HCT116 (cell line): Measurements from ENCODE around the gene PKD2L2. TPM values are rescaled to one million over a fixed set of nuclear protein-coding genes. Genes with fewer than 3 reads are reported as not detected.

Experiments used
- ATAC-seq: fragments of 200-7000 bp; cut with Tn5 transposase; 2 replicates; pipeline ENCODE4 v1.9.1; 2020; ENCODE audit warnings: mild to moderate bottlenecking, moderate library complexity
- BruUV-seq: library from RNA; stranded (reverse); fragments of 400-500 nt; replicated peaks from 2 replicates; lab custom pipeline; 2021; lab: Mats Ljungman, UMichigan
- CTCF ChIA-PET: fragments of 300-600 bp; sonication (Branson Sonifier 250); formaldehyde crosslinking; loops from one replicate; lab custom pipeline; 2021; ENCODE audit warnings: antibody characterized with exemption; lab: Charles Lee
- POLR2A ChIA-PET: fragments of 300-600, 350-600 bp; sonication (Branson Sonifier 250); formaldehyde crosslinking; loops from one replicate; lab custom pipeline; 2021; ENCODE audit warnings: antibody characterized with exemption; lab: Charles Lee
- RAD21 ChIA-PET, 2 experiments: fragments of 300-600 bp; sonication (Branson Sonifier 250); formaldehyde crosslinking; loops; one replicate each; lab custom pipeline; 2023; ENCODE audit warnings: low total read pairs in 2 of 2; ENCODE audit not compliant: uncharacterized antibody in 2 of 2, unreplicated experiment in 2 of 2, low non-redundant PET in 1 of 2; lab: Charles Lee
- DNase-seq: peaks from one replicate; pipeline ENCODE4 v3.0.0-alpha.2; 2010; ENCODE audit warnings: low read depth, low spot score
- H2AFZ ChIP-seq: fragments of 200-600 bp; shearing (Covaris generic), sonication (generic); 2 replicates; pipeline ENCODE4 v1.6.1; 2017; ENCODE audit warnings: low read depth, mixed run types, mixed read lengths, antibody characterized with exemption, low read length; ENCODE audit not compliant: poor library complexity, severe bottlenecking
- H3K27ac ChIP-seq: 2 replicates; pipeline ENCODE4 v1.5.1; 2012; ENCODE audit warnings: low read depth, low read length
- H3K27me3 ChIP-seq: fragments of 200-600 bp; sonication (generic); 2 replicates; pipeline ENCODE4 v1.6.1; 2016; ENCODE audit warnings: mixed run types, low read length, mixed read lengths; ENCODE audit not compliant: insufficient read depth
- H3K36me3 ChIP-seq, 2 experiments: fragments of 200-500 bp in 1 of 2; fragments of 200-600 bp in 1 of 2; sonication (Bioruptor generic) in 1 of 2; sonication (generic) in 1 of 2; 2 replicates each; pipeline versions ENCODE4 v1.5.1 to v1.6.1; 2014 to 2016; ENCODE audit warnings: low read length in 2 of 2, inconsistent platforms in 1 of 2, mixed read lengths in 1 of 2, mixed run types in 1 of 2; ENCODE audit not compliant: insufficient read depth in 2 of 2, control insufficient read depth in 1 of 2
- H3K4me1 ChIP-seq, 2 experiments: fragments of 200-600 bp in 1 of 2; sonication (generic) in 1 of 2; 2 replicates each; pipeline versions ENCODE4 v1.5.1 to v1.6.1; 2012 to 2017; ENCODE audit warnings: low read length in 2 of 2, inconsistent platforms in 1 of 2, mild to moderate bottlenecking in 1 of 2, mixed read lengths in 1 of 2, mixed run types in 1 of 2, moderate library complexity in 1 of 2; ENCODE audit not compliant: insufficient read depth in 2 of 2, control insufficient read depth in 1 of 2
- H3K4me2 ChIP-seq: fragments of 200-600 bp; sonication (generic); 2 replicates; pipeline ENCODE4 v1.6.1; 2017; ENCODE audit warnings: mixed run types, low read length, mixed read lengths
- H3K4me3 ChIP-seq, 2 experiments: fragments of 200-600 bp in 1 of 2; sonication (generic) in 1 of 2; replicated peaks in 1 of 2; 2 replicates each; pipeline ENCODE4 v1.5.1; 2011 to 2016; ENCODE audit warnings: low read length in 2 of 2, control low read depth in 1 of 2, low read depth in 1 of 2, mild to moderate bottlenecking in 1 of 2, mixed read lengths in 1 of 2, mixed run types in 1 of 2
- H3K79me2 ChIP-seq: fragments of 200-600 bp; sonication (generic); 2 replicates; pipeline ENCODE4 v1.6.1; 2017; ENCODE audit warnings: mild to moderate bottlenecking, mixed run types, low read length, moderate library complexity, mixed read lengths; ENCODE audit not compliant: insufficient read depth
- H3K9ac ChIP-seq: fragments of 200-600 bp; sonication (generic); 2 replicates; pipeline ENCODE4 v1.6.1; 2016; ENCODE audit warnings: low read length, mixed read lengths
- H3K9me2 ChIP-seq: fragments of 200-600 bp; sonication (generic), shearing (Covaris generic); 2 replicates; pipeline ENCODE4 v1.6.1; 2017; ENCODE audit warnings: mixed run types, mild to moderate bottlenecking, moderate library complexity; ENCODE audit not compliant: insufficient read depth
- H3K9me3 ChIP-seq, 2 experiments: fragments of 200-500 bp in 1 of 2; fragments of 200-600 bp in 1 of 2; sonication (Bioruptor generic) in 1 of 2; sonication (generic) in 1 of 2; 2 replicates each; pipeline ENCODE4 v1.6.1; 2014 to 2017; ENCODE audit warnings: low read length in 2 of 2, mixed read lengths in 2 of 2, inconsistent platforms in 1 of 2, low read depth in 1 of 2, mild to moderate bottlenecking in 1 of 2, mixed run types in 1 of 2, moderate library complexity in 1 of 2; ENCODE audit not compliant: control insufficient read depth in 1 of 2, insufficient read depth in 1 of 2
- H4K20me1 ChIP-seq: fragments of 200-600 bp; sonication (generic), shearing (Covaris generic); 2 replicates; pipeline ENCODE4 v1.6.1; 2017; ENCODE audit warnings: mixed run types, mild to moderate bottlenecking, moderate library complexity; ENCODE audit not compliant: insufficient read depth
- CBX3 ChIP-seq: IDR thresholded peaks from 2 replicates; pipeline ENCODE4 v1.6.1; 2012; ENCODE audit warnings: low read depth
- CEBPB ChIP-seq: IDR thresholded peaks from 2 replicates; pipeline ENCODE4 v1.6.1; 2012; ENCODE audit warnings: low read depth
- EGR1 ChIP-seq: IDR thresholded peaks from 2 replicates; pipeline ENCODE4 v1.6.1; 2012; ENCODE audit warnings: low read depth
- ELF1 ChIP-seq: IDR thresholded peaks from 2 replicates; pipeline ENCODE4 v1.6.1; 2012; ENCODE audit warnings: low read depth, borderline replicate concordance
- EZH2 ChIP-seq: fragments of 200-600 bp; sonication (generic); IDR thresholded peaks from 2 replicates; pipeline ENCODE4 v1.6.1; 2017; ENCODE audit warnings: antibody characterized with exemption, mixed run types
- EZH2phosphoT487 ChIP-seq: fragments of 200-600 bp; IDR thresholded peaks from 2 replicates; pipeline ENCODE4 v1.6.1; 2018; ENCODE audit warnings: antibody characterized with exemption, borderline replicate concordance
- POLR2AphosphoS5 ChIP-seq: IDR thresholded peaks from 2 replicates; pipeline ENCODE4 v1.6.1; 2011; ENCODE audit warnings: mild to moderate bottlenecking, low read depth, low read length, moderate library complexity
- RAD21 ChIP-seq: IDR thresholded peaks from 2 replicates; pipeline ENCODE4 v1.6.1; 2012; ENCODE audit warnings: low read depth, mild to moderate bottlenecking
- SP1 ChIP-seq: IDR thresholded peaks from 2 replicates; pipeline ENCODE4 v1.6.1; 2012; ENCODE audit warnings: low read depth
- SRF ChIP-seq: IDR thresholded peaks from 2 replicates; pipeline ENCODE4 v1.6.1; 2012; ENCODE audit warnings: low read depth
- ZFX ChIP-seq: fragments of 450-650 bp; IDR thresholded peaks from 2 replicates; pipeline ENCODE4 v1.6.1; 2017
- ZNF274 ChIP-seq: fragments of 200-500 bp; sonication (Bioruptor generic); IDR thresholded peaks from 2 replicates; pipeline ENCODE4 v1.6.1; 2014; ENCODE audit warnings: mild to moderate bottlenecking, low read depth, low read length, inconsistent platforms
- intact Hi-C: fragments of 100-400 bp; cut with micrococcal nuclease; formaldehyde crosslinking; loops from 2 replicates; pipeline ENCODE4 v1.10.0; 2022
- total RNA-seq: library from RNA; stranded (reverse); gene quantifications from one replicate; pipeline ENCODE4 v1.2.1, GENCODE V29; 2021; ENCODE audit not compliant: unreplicated experiment
- TF ChIP-seq, protein P1 (sequence below): IDR thresholded peaks from 2 replicates; pipeline ENCODE4 v1.6.1; 2012
- TF ChIP-seq, protein P2 (sequence below): IDR thresholded peaks from 2 replicates; pipeline ENCODE4 v1.6.1; 2012; ENCODE audit warnings: low read depth
- TF ChIP-seq, protein P3 (sequence below), 3 experiments: fragments of 200-600 bp in 1 of 3; sonication (generic) in 1 of 3; IDR thresholded peaks in 2 of 3; conservative IDR thresholded peaks in 1 of 3; 2 replicates each; pipeline ENCODE4 v1.5.1; 2012 to 2017; ENCODE audit warnings: low read depth in 2 of 3, low read length in 2 of 3, antibody characterized with exemption in 1 of 3, borderline replicate concordance in 1 of 3, control low read depth in 1 of 3, mild to moderate bottlenecking in 1 of 3, mixed read lengths in 1 of 3, mixed run types in 1 of 3, moderate library complexity in 1 of 3; ENCODE audit not compliant: insufficient read depth in 1 of 3
- TF ChIP-seq, protein P4 (sequence below): IDR thresholded peaks from 2 replicates; pipeline ENCODE4 v1.6.1; 2011; ENCODE audit warnings: mild to moderate bottlenecking, low read length, moderate library complexity; ENCODE audit not compliant: insufficient replicate concordance; ENCODE audit errors: extremely low read depth

The PKD2L2 gene
- total RNA-seq, 1 experiment from 2014 or later = not detected

DNA sequence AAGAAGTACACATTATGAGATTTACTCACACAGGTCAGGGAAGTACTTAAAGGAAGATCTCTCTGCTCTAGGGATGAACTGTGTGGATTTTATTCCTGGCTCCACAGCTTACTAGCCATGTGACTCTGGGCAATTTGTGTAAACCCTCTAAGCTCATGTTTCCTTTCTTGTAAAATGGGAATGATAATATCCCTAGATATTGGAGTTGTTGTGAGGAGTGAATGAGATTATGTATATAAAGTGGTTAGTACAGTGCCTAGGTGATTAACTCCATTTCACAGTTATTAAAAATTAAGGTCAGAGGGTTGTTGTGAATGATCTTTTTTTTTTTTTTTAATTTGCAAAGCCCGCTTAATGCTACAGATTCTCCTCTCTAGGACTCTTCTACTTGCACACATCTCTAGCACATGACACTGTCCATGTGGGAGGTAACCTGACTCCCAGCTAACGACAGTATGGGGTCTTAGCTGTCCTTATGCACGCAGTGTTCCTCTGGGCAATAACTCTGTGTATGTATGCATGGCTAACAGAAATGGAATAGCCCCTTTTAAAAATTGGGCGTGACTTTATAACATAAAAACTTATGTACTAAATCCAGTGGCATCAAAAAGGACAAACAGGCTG lies 45.5 kb upstream of the PKD2L2 start:
- H4K20me1 ChIP-seq = no peaks in the 10 kb centered on the region
- ChIA-PET RAD21 (no interaction called here), POLR2A (no interaction called here), CTCF (no interaction called here)
- intact Hi-C loops = no loop called here
- no peaks in the 10 kb centered on the region for H3K4me1 ChIP-seq
- no peaks in the 10 kb centered on the region for H3K9me3 ChIP-seq
- BruUV-seq = no TSS peak
- no peak overlapping the region for H3K4me3 ChIP-seq
- no peak overlapping the region for H3K4me2 ChIP-seq
- no peak overlapping the region for H3K9ac ChIP-seq
- H3K27ac ChIP-seq = no peak overlapping the region
- DNase-seq = no peak
- no peak overlapping the region for H2AFZ ChIP-seq
- H3K9me2 ChIP-seq = no peaks in the 10 kb centered on the region
- TF ChIP-seq, protein P1, sequence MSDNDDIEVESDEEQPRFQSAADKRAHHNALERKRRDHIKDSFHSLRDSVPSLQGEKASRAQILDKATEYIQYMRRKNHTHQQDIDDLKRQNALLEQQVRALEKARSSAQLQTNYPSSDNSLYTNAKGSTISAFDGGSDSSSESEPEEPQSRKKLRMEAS = no peak
- TF ChIP-seq POLR2AphosphoS5 = no peak
- TF ChIP-seq, protein P2, sequence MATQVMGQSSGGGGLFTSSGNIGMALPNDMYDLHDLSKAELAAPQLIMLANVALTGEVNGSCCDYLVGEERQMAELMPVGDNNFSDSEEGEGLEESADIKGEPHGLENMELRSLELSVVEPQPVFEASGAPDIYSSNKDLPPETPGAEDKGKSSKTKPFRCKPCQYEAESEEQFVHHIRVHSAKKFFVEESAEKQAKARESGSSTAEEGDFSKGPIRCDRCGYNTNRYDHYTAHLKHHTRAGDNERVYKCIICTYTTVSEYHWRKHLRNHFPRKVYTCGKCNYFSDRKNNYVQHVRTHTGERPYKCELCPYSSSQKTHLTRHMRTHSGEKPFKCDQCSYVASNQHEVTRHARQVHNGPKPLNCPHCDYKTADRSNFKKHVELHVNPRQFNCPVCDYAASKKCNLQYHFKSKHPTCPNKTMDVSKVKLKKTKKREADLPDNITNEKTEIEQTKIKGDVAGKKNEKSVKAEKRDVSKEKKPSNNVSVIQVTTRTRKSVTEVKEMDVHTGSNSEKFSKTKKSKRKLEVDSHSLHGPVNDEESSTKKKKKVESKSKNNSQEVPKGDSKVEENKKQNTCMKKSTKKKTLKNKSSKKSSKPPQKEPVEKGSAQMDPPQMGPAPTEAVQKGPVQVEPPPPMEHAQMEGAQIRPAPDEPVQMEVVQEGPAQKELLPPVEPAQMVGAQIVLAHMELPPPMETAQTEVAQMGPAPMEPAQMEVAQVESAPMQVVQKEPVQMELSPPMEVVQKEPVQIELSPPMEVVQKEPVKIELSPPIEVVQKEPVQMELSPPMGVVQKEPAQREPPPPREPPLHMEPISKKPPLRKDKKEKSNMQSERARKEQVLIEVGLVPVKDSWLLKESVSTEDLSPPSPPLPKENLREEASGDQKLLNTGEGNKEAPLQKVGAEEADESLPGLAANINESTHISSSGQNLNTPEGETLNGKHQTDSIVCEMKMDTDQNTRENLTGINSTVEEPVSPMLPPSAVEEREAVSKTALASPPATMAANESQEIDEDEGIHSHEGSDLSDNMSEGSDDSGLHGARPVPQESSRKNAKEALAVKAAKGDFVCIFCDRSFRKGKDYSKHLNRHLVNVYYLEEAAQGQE = no peak
- no peak for TF ChIP-seq CBX3
- TF ChIP-seq SRF = no peak
- TF ChIP-seq, protein P3, sequence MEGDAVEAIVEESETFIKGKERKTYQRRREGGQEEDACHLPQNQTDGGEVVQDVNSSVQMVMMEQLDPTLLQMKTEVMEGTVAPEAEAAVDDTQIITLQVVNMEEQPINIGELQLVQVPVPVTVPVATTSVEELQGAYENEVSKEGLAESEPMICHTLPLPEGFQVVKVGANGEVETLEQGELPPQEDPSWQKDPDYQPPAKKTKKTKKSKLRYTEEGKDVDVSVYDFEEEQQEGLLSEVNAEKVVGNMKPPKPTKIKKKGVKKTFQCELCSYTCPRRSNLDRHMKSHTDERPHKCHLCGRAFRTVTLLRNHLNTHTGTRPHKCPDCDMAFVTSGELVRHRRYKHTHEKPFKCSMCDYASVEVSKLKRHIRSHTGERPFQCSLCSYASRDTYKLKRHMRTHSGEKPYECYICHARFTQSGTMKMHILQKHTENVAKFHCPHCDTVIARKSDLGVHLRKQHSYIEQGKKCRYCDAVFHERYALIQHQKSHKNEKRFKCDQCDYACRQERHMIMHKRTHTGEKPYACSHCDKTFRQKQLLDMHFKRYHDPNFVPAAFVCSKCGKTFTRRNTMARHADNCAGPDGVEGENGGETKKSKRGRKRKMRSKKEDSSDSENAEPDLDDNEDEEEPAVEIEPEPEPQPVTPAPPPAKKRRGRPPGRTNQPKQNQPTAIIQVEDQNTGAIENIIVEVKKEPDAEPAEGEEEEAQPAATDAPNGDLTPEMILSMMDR (IDR thresholded peaks at IDR 0.05 in 2 of 3, conservative IDR thresholded peaks at IDR 0.05 in 1 of 3; ENCODE audit: borderline replicate concordance in 1 of 3, insufficient read depth in 1 of 3, low read depth in 2 of 3, low read length in 2 of 3) = no peak
- TF ChIP-seq CEBPB = no peak
- TF ChIP-seq EZH2 = no peak
- TF ChIP-seq, protein P4, sequence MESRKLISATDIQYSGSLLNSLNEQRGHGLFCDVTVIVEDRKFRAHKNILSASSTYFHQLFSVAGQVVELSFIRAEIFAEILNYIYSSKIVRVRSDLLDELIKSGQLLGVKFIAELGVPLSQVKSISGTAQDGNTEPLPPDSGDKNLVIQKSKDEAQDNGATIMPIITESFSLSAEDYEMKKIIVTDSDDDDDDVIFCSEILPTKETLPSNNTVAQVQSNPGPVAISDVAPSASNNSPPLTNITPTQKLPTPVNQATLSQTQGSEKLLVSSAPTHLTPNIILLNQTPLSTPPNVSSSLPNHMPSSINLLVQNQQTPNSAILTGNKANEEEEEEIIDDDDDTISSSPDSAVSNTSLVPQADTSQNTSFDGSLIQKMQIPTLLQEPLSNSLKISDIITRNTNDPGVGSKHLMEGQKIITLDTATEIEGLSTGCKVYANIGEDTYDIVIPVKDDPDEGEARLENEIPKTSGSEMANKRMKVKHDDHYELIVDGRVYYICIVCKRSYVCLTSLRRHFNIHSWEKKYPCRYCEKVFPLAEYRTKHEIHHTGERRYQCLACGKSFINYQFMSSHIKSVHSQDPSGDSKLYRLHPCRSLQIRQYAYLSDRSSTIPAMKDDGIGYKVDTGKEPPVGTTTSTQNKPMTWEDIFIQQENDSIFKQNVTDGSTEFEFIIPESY = no peak
- TF ChIP-seq RAD21 = no peak
- no peak for TF ChIP-seq EZH2phosphoT487
- TF ChIP-seq ZNF274 = no peak
- no peak for TF ChIP-seq ZFX
- TF ChIP-seq ELF1 = no peak
- TF ChIP-seq EGR1 = no peak
- no peak for TF ChIP-seq SP1
- no peaks in the 10 kb centered on the region for H3K36me3 ChIP-seq
- no peaks in the 10 kb centered on the region for H3K79me2 ChIP-seq
- ATAC-seq = no peak
- H3K27me3 ChIP-seq = no peaks in the 10 kb centered on the region
